MM.1S (cell line): Measurements from ENCODE around the gene CDCA5.

Experiments
- CTCF ChIP-seq: fragments of 300-600 bp; sonication (generic); IDR thresholded peaks from 2 replicates; pipeline ENCODE4 v1.5.1; 2016; ENCODE audit warnings: antibody characterized with exemption, low read length, mixed read lengths
- EZH2 ChIP-seq: fragments of 300-600 bp; sonication (generic); optimal IDR thresholded peaks from 2 replicates; pipeline ENCODE3; 2017; ENCODE audit warnings: low read depth, mild to moderate bottlenecking, antibody characterized with exemption, low read length, mixed read lengths
- EZH2phosphoT487 ChIP-seq: fragments of 300-600 bp; sonication (generic); IDR thresholded peaks from 2 replicates; pipeline ENCODE4 v1.6.1; 2018; ENCODE audit warnings: antibody characterized with exemption, low read length

GRCh38 chr11:65078786-65079342, 5.0 kb downstream of the CDCA5 start:
- TF ChIP-seq CTCF (no peak), EZH2 (no peak), EZH2phosphoT487 (no peak)
